GM23248 (cell line): ENCODE results near the gene MBNL1. TPM values are rescaled to one million over a fixed set of nuclear protein-coding genes. Genes with fewer than 3 reads are reported as not detected.

ENCODE experiments used
- DNase-seq: peaks from one replicate; pipeline ENCODE4 v3.0.0-alpha.2; 2015
- H2AFZ ChIP-seq: fragments of 200-600 bp; sonication (generic); 2 replicates; pipeline ENCODE4 v1.6.1; 2016; ENCODE audit warnings: antibody characterized with exemption
- H3F3A ChIP-seq: fragments of 200-600 bp; sonication (generic); 2 replicates; pipeline ENCODE4 v1.6.1; 2016; ENCODE audit warnings: mild to moderate bottlenecking, antibody characterized with exemption, mixed run types; ENCODE audit not compliant: insufficient read depth
- H3K27ac ChIP-seq: fragments of 200-600 bp; sonication (generic); 2 replicates; pipeline ENCODE4 v1.5.1; 2016; ENCODE audit warnings: mild to moderate bottlenecking
- H3K27me3 ChIP-seq: fragments of 200-600 bp; sonication (generic); replicated peaks from 2 replicates; pipeline ENCODE4 v1.6.1; 2016; ENCODE audit warnings: mild to moderate bottlenecking; ENCODE audit not compliant: insufficient read depth
- H3K36me3 ChIP-seq: fragments of 200-600 bp; sonication (generic); 2 replicates; pipeline ENCODE4 v1.6.1; 2016; ENCODE audit warnings: low read depth, mild to moderate bottlenecking
- H3K4me1 ChIP-seq: fragments of 200-600 bp; sonication (generic); 2 replicates; pipeline ENCODE4 v1.6.1; 2016; ENCODE audit warnings: mild to moderate bottlenecking; ENCODE audit not compliant: insufficient read depth
- H3K4me2 ChIP-seq: fragments of 200-600 bp; sonication (generic); one replicate; pipeline ENCODE4 v1.6.1; 2016; ENCODE audit warnings: mild to moderate bottlenecking; ENCODE audit not compliant: unreplicated experiment
- H3K4me3 ChIP-seq: fragments of 200-600 bp; sonication (generic); 2 replicates; pipeline ENCODE4 v1.5.1; 2016; ENCODE audit warnings: mild to moderate bottlenecking
- H3K79me2 ChIP-seq: fragments of 200-600 bp; sonication (generic); 2 replicates; pipeline ENCODE4 v1.6.1; 2016; ENCODE audit warnings: mild to moderate bottlenecking; ENCODE audit not compliant: insufficient read depth
- H3K9ac ChIP-seq: fragments of 200-600 bp; sonication (generic); 2 replicates; pipeline ENCODE4 v1.6.1; 2016; ENCODE audit warnings: mild to moderate bottlenecking
- H3K9me2 ChIP-seq: fragments of 200-600 bp; sonication (generic); 2 replicates; pipeline ENCODE4 v1.6.1; 2016; ENCODE audit warnings: mixed run types, mild to moderate bottlenecking, moderate library complexity; ENCODE audit not compliant: insufficient read depth
- H3K9me3 ChIP-seq: fragments of 200-600 bp; sonication (generic); one replicate; pipeline ENCODE4 v1.6.1; 2017; ENCODE audit warnings: low read depth
- H4K20me1 ChIP-seq: fragments of 200-600 bp; sonication (generic); 2 replicates; pipeline ENCODE4 v1.6.0; 2016; ENCODE audit not compliant: insufficient read depth
- EZH2 ChIP-seq: fragments of 200-600 bp; sonication (generic); IDR thresholded peaks from 2 replicates; pipeline ENCODE4 v1.6.1; 2018; ENCODE audit warnings: antibody characterized with exemption, mild to moderate bottlenecking; ENCODE audit not compliant: insufficient read depth, poor library complexity, severe bottlenecking
- EZH2phosphoT487 ChIP-seq: fragments of 200-600 bp; sonication (generic); IDR thresholded peaks from 2 replicates; pipeline ENCODE4 v1.6.1; 2018; ENCODE audit warnings: antibody characterized with exemption, moderate library complexity, mild to moderate bottlenecking, low read depth; ENCODE audit not compliant: insufficient read depth
- WGBS, 2 experiments: methylation state at CpG; one replicate each; pipeline ENCODE4 v1.1.6; 2015 to 2017; ENCODE audit warnings: low lambda C conversion rate in 2 of 2, low coverage in 1 of 2; ENCODE audit errors: missing lambda C conversion rate in 2 of 2; 5-methylcytosine and 5-hydroxymethylcytosine counted together
- in situ Hi-C: fragments of 300-500 bp; cut with MboI; formaldehyde crosslinking; loops from 2 replicates; pipeline ENCODE4 v1.15.0; 2020
- polyA plus RNA-seq: library from polyadenylated mRNA; unstranded; fragments of >200 nt; fragmentation: Nextera tagmentation; extraction: Ambion mirVana; gene quantifications from 2 replicates; pipeline ENCODE4 v1.2.1, GENCODE V29; 2016
- total RNA-seq: library from RNA; depleted of rRNA; stranded (reverse); fragments of >200 nt; shearing (Covaris generic); gene quantifications from 2 replicates; pipeline ENCODE4 v1.2.3, GENCODE V29; 2014; rRNA removed

The MBNL1 gene
- total RNA-seq (251 and 262 TPM in 2 replicates), polyA plus RNA-seq (81.7 and 89.5 TPM in 2 replicates)

GRCh38 chr3:152268555-152269055 lies at the start of gene MBNL1:
Gene MBNL1, plus strand, starts transcription at chr3:152268929. Its CDS starts 31,265 bp downstream, at chr3:152300194.
- TF ChIP-seq EZH2phosphoT487 (no peak), EZH2 (no peak)

GRCh38 chr3:152219216-152219615 lies 49.5 kb upstream of the MBNL1 start:
- no peaks in the 10 kb centered on the region for H3K79me2 ChIP-seq
- no peak overlapping the region for H3K4me2 ChIP-seq
- H3K9ac ChIP-seq = no peak overlapping the region
- no peaks in the 10 kb centered on the region for H3K9me2 ChIP-seq
- no peaks in the 10 kb centered on the region for H3K27me3 ChIP-seq
- peak; percentile 44 for DNase-seq
- 21 to 36% methylated on average over 3 of the region's 3 CpGs for whole genome bisulfite sequencing, 2 experiments
- H4K20me1 ChIP-seq = no peaks in the 10 kb centered on the region
- H2AFZ ChIP-seq = peak overlapping the region; percentile 28
- H3K9me3 ChIP-seq = no peaks in the 10 kb centered on the region
- in situ Hi-C loops = no loop called here
- no peak overlapping the region for H3K4me3 ChIP-seq
- no peak overlapping the region for H3K27ac ChIP-seq
- TF ChIP-seq EZH2phosphoT487 (no peak), EZH2 (no peak)
- peaks cover 27% of the 10 kb centered on the region for H3K4me1 ChIP-seq
- H3F3A ChIP-seq = peaks cover 12% of the 10 kb centered on the region
- no peaks in the 10 kb centered on the region for H3K36me3 ChIP-seq

More at GRCh38 chr3:152268555-152269055, at the start of gene MBNL1:
- Histone ChIP-seq H2AFZ (peak within 1 kb of the TSS; percentile 68), H3K79me2 (peaks cover 71% of the 10 kb centered on the region), H3K27ac (peak within 1 kb of the TSS; percentile 93), H3K9ac (peak within 1 kb of the TSS; percentile 92), H3K9me2 (no peaks in the 10 kb centered on the region), H3K4me2 (peak within 1 kb of the TSS; percentile 97), H3K27me3 (no peaks in the 10 kb centered on the region), H3K9me3 (no peaks in the 10 kb centered on the region), H3K36me3 (no peaks in the 10 kb centered on the region), H4K20me1 (no peaks in the 10 kb centered on the region), H3K4me1 (peaks cover 46% of the 10 kb centered on the region), H3K4me3 (peak within 1 kb of the TSS; percentile 94), H3F3A (peaks cover 60% of the 10 kb centered on the region)
- DNase-seq = peak; percentile 80
- 0 to 1% methylated on average over 39 to 41 of the region's 50 CpGs for WGBS, 2 experiments
- in situ Hi-C loops = loop anchor here (10.0 kb wide), 1 partner anchor 176 kb away; no protein-coding TSS in a partner anchor

GRCh38 chr3:152219769-152220255 lies 48.9 kb upstream of the MBNL1 start:
- no peak for DNase-seq
- no peaks in the 10 kb centered on the region for H3K79me2 ChIP-seq
- H2AFZ ChIP-seq = peak overlapping the region; percentile 28
- H3F3A ChIP-seq = peaks cover 12% of the 10 kb centered on the region
- no peaks in the 10 kb centered on the region for H3K9me3 ChIP-seq
- H3K4me3 ChIP-seq = no peak overlapping the region
- H3K4me2 ChIP-seq = no peak overlapping the region
- WGBS, 2 experiments = 74% methylated on average over 2 of the region's 2 CpGs
- H3K36me3 ChIP-seq = no peaks in the 10 kb centered on the region
- H3K4me1 ChIP-seq = peaks cover 27% of the 10 kb centered on the region
- H3K27ac ChIP-seq = no peak overlapping the region
- no peaks in the 10 kb centered on the region for H4K20me1 ChIP-seq
- no peak overlapping the region for H3K9ac ChIP-seq
- TF ChIP-seq EZH2phosphoT487 = no peak
- no peak for TF ChIP-seq EZH2
- in situ Hi-C loops = no loop called here
- H3K9me2 ChIP-seq = no peaks in the 10 kb centered on the region
- H3K27me3 ChIP-seq = no peaks in the 10 kb centered on the region

GRCh38 chr3:152222327-152222726 lies 46.4 kb upstream of the MBNL1 start:
- peak; percentile 91 for DNase-seq
- H4K20me1 ChIP-seq = no peaks in the 10 kb centered on the region
- 2 to 4% methylated on average over 2 of the region's 2 CpGs for WGBS, 2 experiments
- TF ChIP-seq EZH2 = no peak
- no peak for TF ChIP-seq EZH2phosphoT487
- peak overlapping the region; percentile 78 for H2AFZ ChIP-seq
- peaks cover 12% of the 10 kb centered on the region for H3F3A ChIP-seq
- H3K4me3 ChIP-seq = peak overlapping the region; percentile 23
- H3K4me1 ChIP-seq = peaks cover 35% of the 10 kb centered on the region
- no peaks in the 10 kb centered on the region for H3K27me3 ChIP-seq
- H3K4me2 ChIP-seq = peak overlapping the region; percentile 70
- H3K27ac ChIP-seq = peak overlapping the region; percentile 57
- in situ Hi-C loops = no loop called here
- no peaks in the 10 kb centered on the region for H3K36me3 ChIP-seq
- no peaks in the 10 kb centered on the region for H3K9me3 ChIP-seq
- H3K79me2 ChIP-seq = no peaks in the 10 kb centered on the region
- H3K9me2 ChIP-seq = no peaks in the 10 kb centered on the region
- H3K9ac ChIP-seq = peak overlapping the region; percentile 54
